ENCODE data around the gene HDAC1.

DNA sequence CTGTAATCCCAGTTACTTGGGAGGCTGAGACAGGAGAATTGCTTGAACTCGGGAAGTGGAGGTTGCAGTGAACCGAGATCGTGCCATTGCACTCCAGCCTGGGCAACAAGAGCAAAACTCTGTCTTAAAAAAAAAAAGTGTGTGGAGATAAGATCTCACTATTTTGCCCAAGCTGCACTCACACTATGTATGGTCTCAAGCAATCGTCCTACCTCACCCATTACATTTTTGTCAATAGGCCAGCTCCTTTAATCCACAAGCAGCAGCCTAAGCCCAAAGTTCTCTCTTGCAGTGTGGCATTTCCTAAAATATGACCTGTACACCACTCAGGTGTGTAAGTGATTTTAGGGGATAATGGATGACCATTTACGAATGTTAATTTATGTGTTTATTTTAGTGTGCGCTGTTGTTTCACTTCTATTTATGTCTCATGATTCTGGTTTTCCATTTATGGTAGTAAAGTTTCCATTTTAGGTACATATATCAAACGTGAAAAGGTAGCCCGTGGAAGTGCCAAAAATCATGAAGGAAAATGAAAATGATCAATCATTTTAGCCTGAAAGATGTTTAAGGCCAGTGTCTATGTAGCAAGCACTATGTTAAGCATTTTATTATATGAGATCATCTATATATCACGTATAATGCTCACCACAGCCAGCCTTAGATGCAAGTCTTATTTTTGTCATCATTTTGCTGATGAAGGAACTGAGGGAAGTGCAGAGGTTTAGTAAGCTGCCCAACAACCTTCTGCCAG lies 35.2 kb upstream of the HDAC1 start:
- no peak for TF ChIP-seq CREB1 (IDR thresholded peaks at IDR 0.05; ENCODE audit: low read depth)
- TF ChIP-seq RAD21 (IDR thresholded peaks at IDR 0.05; ENCODE audit: low read depth) = no peak
- TF ChIP-seq CEBPB (IDR thresholded peaks at IDR 0.05) = no peak
- no peak for TF ChIP-seq EP300 (IDR thresholded peaks at IDR 0.05; ENCODE audit: borderline replicate concordance)
- TF ChIP-seq, protein P1, sequence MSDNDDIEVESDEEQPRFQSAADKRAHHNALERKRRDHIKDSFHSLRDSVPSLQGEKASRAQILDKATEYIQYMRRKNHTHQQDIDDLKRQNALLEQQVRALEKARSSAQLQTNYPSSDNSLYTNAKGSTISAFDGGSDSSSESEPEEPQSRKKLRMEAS (IDR thresholded peaks at IDR 0.05) = no peak
- TF ChIP-seq YY1 (IDR thresholded peaks at IDR 0.05; ENCODE audit: low read depth) = no peak

All from Ishikawa (cell line).